NT2/D1 (cell line): ENCODE measurements around the gene LRTM2.

Experiments
- DNase-seq: peaks from one replicate; pipeline ENCODE4 v3.0.0-alpha.2; 2011; ENCODE audit warnings: low read depth, low spot score
- H3K27me3 ChIP-seq: 2 replicates; pipeline ENCODE4 v1.6.0; 2011; ENCODE audit warnings: mild to moderate bottlenecking; ENCODE audit not compliant: insufficient read length, insufficient read depth
- H3K36me3 ChIP-seq: 2 replicates; pipeline ENCODE4 v1.6.1; 2011; ENCODE audit warnings: mild to moderate bottlenecking, low read length, mixed read lengths; ENCODE audit not compliant: insufficient read depth, insufficient read length
- H3K4me1 ChIP-seq: 2 replicates; pipeline ENCODE4 v1.5.1; 2011; ENCODE audit not compliant: insufficient read depth, insufficient read length
- H3K4me3 ChIP-seq: 2 replicates; pipeline ENCODE4 v1.5.1; 2011; ENCODE audit warnings: low read depth; ENCODE audit not compliant: insufficient read length
- H3K9ac ChIP-seq: 2 replicates; pipeline ENCODE4 v1.6.0; 2011; ENCODE audit warnings: low read depth; ENCODE audit not compliant: insufficient read length
- H3K9me3 ChIP-seq: 2 replicates; pipeline ENCODE4 v1.5.1; 2011; ENCODE audit warnings: mild to moderate bottlenecking, low read length; ENCODE audit not compliant: insufficient read depth
- SUZ12 ChIP-seq: IDR thresholded peaks from 2 replicates; pipeline ENCODE4 v1.6.1; 2011; ENCODE audit not compliant: insufficient read length, insufficient read depth; ENCODE audit errors: extremely low read depth
- YY1 ChIP-seq: IDR thresholded peaks from 2 replicates; pipeline ENCODE4 v1.6.1; 2011; ENCODE audit not compliant: insufficient read length, insufficient read depth
- ZNF274 ChIP-seq: IDR thresholded peaks from 2 replicates; pipeline ENCODE4 v1.6.1; 2011; ENCODE audit warnings: mild to moderate bottlenecking, low read depth, low read length

LRTM2 gene

GRCh38 chr12:1880153-1880845 lies 59.9 kb downstream of the LRTM2 start:
- no peak overlapping the region for H3K9ac ChIP-seq
- no peaks in the 10 kb centered on the region for H3K4me1 ChIP-seq
- DNase-seq: no peak
- no peaks in the 10 kb centered on the region for H3K9me3 ChIP-seq
- TF ChIP-seq YY1: no peak
- no peak for TF ChIP-seq SUZ12
- TF ChIP-seq ZNF274: no peak
- no peaks in the 10 kb centered on the region for H3K36me3 ChIP-seq
- H3K4me3 ChIP-seq: no peak overlapping the region
- no peaks in the 10 kb centered on the region for H3K27me3 ChIP-seq

GRCh38 chr12:1880876-1881275 lies 60.5 kb downstream of the LRTM2 start:
- DNase-seq: no peak
- no peak overlapping the region for H3K9ac ChIP-seq
- H3K4me1 ChIP-seq: no peaks in the 10 kb centered on the region
- H3K36me3 ChIP-seq: no peaks in the 10 kb centered on the region
- H3K9me3 ChIP-seq: no peaks in the 10 kb centered on the region
- H3K27me3 ChIP-seq: no peaks in the 10 kb centered on the region
- TF ChIP-seq ZNF274: no peak
- TF ChIP-seq YY1: no peak
- no peak for TF ChIP-seq SUZ12
- no peak overlapping the region for H3K4me3 ChIP-seq

GRCh38 chr12:1881301-1881700 lies 60.9 kb downstream of the LRTM2 start:
- H3K9me3 ChIP-seq: no peaks in the 10 kb centered on the region
- H3K4me3 ChIP-seq: no peak overlapping the region
- no peaks in the 10 kb centered on the region for H3K4me1 ChIP-seq
- no peaks in the 10 kb centered on the region for H3K36me3 ChIP-seq
- no peaks in the 10 kb centered on the region for H3K27me3 ChIP-seq
- TF ChIP-seq ZNF274: no peak
- TF ChIP-seq SUZ12: no peak
- no peak for TF ChIP-seq YY1
- H3K9ac ChIP-seq: no peak overlapping the region
- DNase-seq: no peak

- H3K4me1 ChIP-seq: peaks cover 4% of the 10 kb centered on the region
- DNase-seq: no peak
- TF ChIP-seq SUZ12 (no peak), YY1 (no peak), ZNF274 (no peak)
- no peaks in the 10 kb centered on the region for H3K27me3 ChIP-seq
- no peaks in the 10 kb centered on the region for H3K36me3 ChIP-seq
- H3K9ac ChIP-seq: no peak overlapping the region
- no peak overlapping the region for H3K4me3 ChIP-seq
- no peaks in the 10 kb centered on the region for H3K9me3 ChIP-seq
Observed at GRCh38 chr12:1881936-1882335, 61.6 kb downstream of the LRTM2 start.

GRCh38 chr12:1882405-1882804 lies 62.0 kb downstream of the LRTM2 start:
- Histone ChIP-seq H3K36me3 (no peaks in the 10 kb centered on the region), H3K9me3 (no peaks in the 10 kb centered on the region)
- no peak for TF ChIP-seq SUZ12
- TF ChIP-seq ZNF274: no peak
- TF ChIP-seq YY1: no peak

GRCh38 chr12:1882850-1883470 lies 62.6 kb downstream of the LRTM2 start:
- Histone ChIP-seq H3K36me3 (no peaks in the 10 kb centered on the region), H3K27me3 (no peaks in the 10 kb centered on the region), H3K4me1 (peaks cover 4% of the 10 kb centered on the region), H3K9ac (no peak overlapping the region), H3K9me3 (no peaks in the 10 kb centered on the region), H3K4me3 (no peak overlapping the region)
- DNase-seq: no peak
- no peak for TF ChIP-seq ZNF274
- TF ChIP-seq SUZ12: no peak
- TF ChIP-seq YY1: no peak

More at GRCh38 chr12:1882405-1882804, 62.0 kb downstream of the LRTM2 start:
- no peaks in the 10 kb centered on the region for H3K27me3 ChIP-seq
- no peak for DNase-seq
- H3K4me3 ChIP-seq: no peak overlapping the region
- H3K4me1 ChIP-seq: peaks cover 4% of the 10 kb centered on the region
- H3K9ac ChIP-seq: no peak overlapping the region

- no peak for DNase-seq
- Histone ChIP-seq H3K4me3 (no peak overlapping the region), H3K9ac (no peak overlapping the region), H3K9me3 (no peaks in the 10 kb centered on the region), H3K36me3 (no peaks in the 10 kb centered on the region), H3K27me3 (no peaks in the 10 kb centered on the region), H3K4me1 (peaks cover 4% of the 10 kb centered on the region)
- TF ChIP-seq YY1: no peak
Observed at GRCh38 chr12:1883513-1883912, 63.1 kb downstream of the LRTM2 start.
